Endothelial cell of umbilical vein (primary cell): ENCODE data around the gene ARMH3. TPM values are rescaled to one million over a fixed set of nuclear protein-coding genes. Genes with fewer than 3 reads are reported as not detected.

Source experiments
- BruUV-seq: library from RNA; stranded (reverse); fragments of 400-500 nt; replicated peaks from 2 replicates; lab custom pipeline; 2021; lab: Mats Ljungman, UMichigan
- CTCF ChIA-PET: fragments of 300-600, 350-600 bp; sonication (Branson Sonifier 250); formaldehyde crosslinking; loops from one replicate; lab custom pipeline; 2021; ENCODE audit warnings: antibody characterized with exemption, inconsistent platforms; lab: Charles Lee
- POLR2A ChIA-PET: fragments of 300-600, 350-600 bp; sonication (Branson Sonifier 250); formaldehyde crosslinking; loops from one replicate; lab custom pipeline; 2021; ENCODE audit warnings: antibody characterized with exemption, inconsistent platforms; lab: Charles Lee
- DNase-seq: peaks from one replicate; pipeline ENCODE4 v3.0.0-alpha.2; 2011; ENCODE audit warnings: low read depth, low spot score
- FAIRE-seq: peaks from 2 replicates; lab custom pipeline; 2011; peaks lifted over from hg19 to GRCh38; lab: Jason Lieb, UNC
- H2AFZ ChIP-seq: 2 replicates; pipeline ENCODE4 v1.6.0; 2012; ENCODE audit warnings: low read depth, low read length, control low read depth, inconsistent platforms
- H3K27ac ChIP-seq: 2 replicates; pipeline ENCODE4 v1.5.1; 2011; ENCODE audit warnings: low read depth, mild to moderate bottlenecking, control low read depth, low read length, moderate library complexity; ENCODE audit not compliant: insufficient read depth
- H3K27me3 ChIP-seq, 2 experiments: 2 replicates each; pipeline versions ENCODE4 v1.6.0 to v1.6.1; 2011; ENCODE audit warnings: low read length in 2 of 2, mixed read lengths in 1 of 2; ENCODE audit not compliant: control insufficient read depth in 2 of 2, insufficient read depth in 2 of 2
- H3K36me3 ChIP-seq, 2 experiments: 2 replicates in 1 of 2; 3 replicates in 1 of 2; pipeline ENCODE4 v1.5.1; 2011; ENCODE audit warnings: low read length in 2 of 2, mild to moderate bottlenecking in 1 of 2, moderate library complexity in 1 of 2; ENCODE audit not compliant: control insufficient read depth in 2 of 2, insufficient read depth in 2 of 2; ENCODE audit errors: extremely low read depth in 1 of 2
- H3K4me1 ChIP-seq: 3 replicates; pipeline ENCODE4 v1.5.1; 2011; ENCODE audit warnings: mild to moderate bottlenecking, low read length; ENCODE audit not compliant: control insufficient read depth, insufficient read depth; ENCODE audit errors: extremely low read depth
- H3K4me2 ChIP-seq: 2 replicates; pipeline ENCODE4 v1.6.1; 2011; ENCODE audit warnings: low read length, control low read depth, mixed read lengths; ENCODE audit not compliant: insufficient read depth
- H3K4me3 ChIP-seq, 3 experiments: fragments of 200-600 bp in 1 of 3; sonication (generic), shearing (Covaris generic) in 1 of 3; replicated peaks in 1 of 3; 2 replicates each; pipeline ENCODE4 v1.5.1; 2011 to 2016; ENCODE audit warnings: control low read depth in 3 of 3, low read length in 3 of 3, mild to moderate bottlenecking in 2 of 3, inconsistent platforms in 1 of 3, low read depth in 1 of 3, moderate library complexity in 1 of 3; ENCODE audit not compliant: insufficient read depth in 1 of 3
- H3K79me2 ChIP-seq: 2 replicates; pipeline ENCODE4 v1.6.0; 2012; ENCODE audit warnings: low read length, inconsistent platforms; ENCODE audit not compliant: control insufficient read depth, insufficient read depth
- H3K9ac ChIP-seq: replicated peaks from 2 replicates; pipeline ENCODE3; 2011; ENCODE audit warnings: low read length, control low read depth; ENCODE audit not compliant: insufficient read depth; ENCODE audit errors: extremely low read depth
- H3K9me1 ChIP-seq: replicated peaks from 3 replicates; pipeline ENCODE4 v1.6.0; 2011; ENCODE audit warnings: mild to moderate bottlenecking, low read length; ENCODE audit not compliant: control insufficient read depth, insufficient read depth; ENCODE audit errors: extremely low read depth
- H3K9me3 ChIP-seq: replicated peaks from 2 replicates; pipeline ENCODE4 v1.5.1; 2012; ENCODE audit warnings: low read length, inconsistent platforms; ENCODE audit not compliant: control insufficient read depth, insufficient read depth
- H4K20me1 ChIP-seq: replicated peaks from 2 replicates; pipeline ENCODE3; 2011; ENCODE audit warnings: mild to moderate bottlenecking, low read length; ENCODE audit not compliant: control insufficient read depth, insufficient read depth; ENCODE audit errors: extremely low read depth
- CTCF ChIP-seq, 2 donors: IDR thresholded peaks; 1 replicate in 1 of 2; 2 replicates in 1 of 2; pipeline ENCODE4 v1.5.1; 2011; ENCODE audit warnings: low read length in 2 of 2, mild to moderate bottlenecking in 2 of 2, moderate library complexity in 2 of 2, control low read depth in 1 of 2, inconsistent platforms in 1 of 2, low read depth in 1 of 2; ENCODE audit not compliant: insufficient read depth in 1 of 2; ENCODE audit errors: extremely low read depth in 1 of 2
- EZH2 ChIP-seq: IDR thresholded peaks from 2 replicates; pipeline ENCODE4 v1.6.1; 2012; ENCODE audit warnings: borderline replicate concordance, low read depth, mild to moderate bottlenecking, moderate library complexity, low read length, inconsistent platforms; ENCODE audit not compliant: severe bottlenecking
- FOS ChIP-seq: IDR thresholded peaks from 2 replicates; pipeline ENCODE4 v1.6.1; 2011; ENCODE audit warnings: mild to moderate bottlenecking, low read length, moderate library complexity, borderline replicate concordance; ENCODE audit not compliant: insufficient read depth
- GATA2 ChIP-seq: IDR thresholded peaks from 2 replicates; pipeline ENCODE4 v1.7.0; 2011; ENCODE audit warnings: low read depth, mild to moderate bottlenecking, moderate library complexity, mixed read lengths, low read length; ENCODE audit not compliant: insufficient read length, insufficient read depth
- JUN ChIP-seq: IDR thresholded peaks from 2 replicates; pipeline ENCODE4 v1.6.1; 2011; ENCODE audit warnings: borderline replicate concordance, low read depth; ENCODE audit not compliant: insufficient read length, insufficient read depth
- MYC ChIP-seq: IDR thresholded peaks from one replicate; pipeline ENCODE4 v1.6.1; 2011; ENCODE audit warnings: mild to moderate bottlenecking, low read depth, low read length
- POLR2A ChIP-seq: IDR thresholded peaks from 2 replicates; pipeline ENCODE4 v1.6.1; 2012; ENCODE audit warnings: low read depth, mild to moderate bottlenecking, control low read depth, low read length
- POLR2AphosphoS5 ChIP-seq: IDR thresholded peaks from 2 replicates; pipeline ENCODE4 v1.6.1; 2012; ENCODE audit warnings: low read depth, mild to moderate bottlenecking, control low read depth, low read length, moderate library complexity; ENCODE audit not compliant: insufficient read depth
- dilution Hi-C: fragments of 300-500 bp; cut with MboI; formaldehyde crosslinking; loops from one replicate; pipeline ENCODE4 v1.15.0; 2019; ENCODE audit warnings: low sequenced_read_pairs; ENCODE audit not compliant: extremely low pct_ligation_motif_present
- intact Hi-C: fragments of 100-400 bp; cut with micrococcal nuclease; formaldehyde crosslinking; loops from one replicate; pipeline ENCODE4 v1.10.0; 2022
- polyA plus RNA-seq, 4 experiments: library from polyadenylated mRNA; depleted of rRNA in 3 of 4; stranded (reverse) in 3 of 4; unstranded in 1 of 4; fragments of >200 nt; gene quantifications; 2 replicates each; pipeline versions ENCODE4 v1.2.1 to v1.2.3, GENCODE V29; 2011 to 2012; ENCODE audit warnings: missing spikeins in 1 of 4
- total RNA-seq: library from RNA; stranded (reverse); gene quantifications from 2 replicates; pipeline ENCODE4 v1.2.3, GENCODE V29; 2021
- TF ChIP-seq, protein P1 (sequence below): IDR thresholded peaks from 2 replicates; pipeline ENCODE4 v1.6.1; 2011; ENCODE audit not compliant: insufficient read depth, insufficient read length

ARMH3 gene
- total and polyA plus RNA-seq, 2 donors (not counting 3 experiments of a cell fraction or from before 2014, with no cell fraction given): 13.1 to 17.6 TPM

DNA sequence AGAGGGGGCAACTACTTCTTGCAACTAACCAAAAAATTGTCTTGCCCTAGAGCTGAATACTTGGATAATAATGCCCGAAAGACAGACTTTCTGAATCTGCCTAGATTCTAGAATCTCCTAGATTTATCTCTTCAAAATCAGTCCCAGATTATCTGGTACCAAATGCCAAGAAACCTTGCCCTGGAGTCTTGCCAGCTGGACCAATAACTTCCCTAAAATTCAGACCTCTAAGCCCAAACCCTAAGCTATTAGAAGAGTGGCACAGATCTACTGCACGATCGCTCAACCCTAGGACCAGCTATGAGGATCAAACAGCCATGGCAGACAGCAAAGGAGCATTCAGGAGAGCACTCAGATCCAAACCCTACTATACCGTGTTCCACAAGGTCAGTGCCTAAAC, 45.0 kb downstream of the ARMH3 start:
- H4K20me1 ChIP-seq: no peaks in the 10 kb centered on the region
- TF ChIP-seq POLR2AphosphoS5: no peak
- no peak for TF ChIP-seq EZH2
- no peak for TF ChIP-seq FOS
- TF ChIP-seq, protein P1, sequence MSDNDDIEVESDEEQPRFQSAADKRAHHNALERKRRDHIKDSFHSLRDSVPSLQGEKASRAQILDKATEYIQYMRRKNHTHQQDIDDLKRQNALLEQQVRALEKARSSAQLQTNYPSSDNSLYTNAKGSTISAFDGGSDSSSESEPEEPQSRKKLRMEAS: no peak
- TF ChIP-seq MYC: no peak
- TF ChIP-seq GATA2: no peak
- no peak for TF ChIP-seq POLR2A
- no peak for TF ChIP-seq CTCF (IDR thresholded peaks at IDR 0.05; ENCODE audit: extremely low read depth in 1 of 2, insufficient read depth in 1 of 2, low read depth in 1 of 2, low read length in 2 of 2)
- TF ChIP-seq JUN: no peak
- H3K79me2 ChIP-seq: no peaks in the 10 kb centered on the region
- H3K4me2 ChIP-seq: no peak overlapping the region
- no peak for FAIRE-seq
- H3K4me1 ChIP-seq: no peaks in the 10 kb centered on the region
- H3K27ac ChIP-seq: no peak overlapping the region
- no peak overlapping the region for H3K9ac ChIP-seq
- H3K4me3 ChIP-seq: no peak overlapping the region
- no TSS peak for BruUV-seq
- intact Hi-C loops (loop anchor here (1.0 kb wide), 2 partner anchors 171 to 175 kb away; no protein-coding TSS in a partner anchor), dilution Hi-C loops (no loop called here)
- ChIA-PET CTCF (interaction anchor here (1.0 to 9.8 kb wide), 40 partner anchors 9 to 797 kb away, joined by 3 to 742 read pairs (median 10); partner anchors contain the start of genes KCNIP2 and OGA), POLR2A (interaction anchor here (0.6 to 2.3 kb wide), 2 partner anchors 19 to 170 kb away, joined by 3 to 10 read pairs; no protein-coding TSS in a partner anchor)
- no peak for DNase-seq
- peaks cover 0 to 4% of the 10 kb centered on the region in 2 experiments for H3K36me3 ChIP-seq
- H3K9me1 ChIP-seq: no peaks in the 10 kb centered on the region
- no peak overlapping the region for H2AFZ ChIP-seq
- H3K27me3 ChIP-seq: no peaks in the 10 kb centered on the region
- H3K9me3 ChIP-seq: no peaks in the 10 kb centered on the region
